Stimulated activated CD4-positive, alpha-beta T cell treated with anti-CD3 and anti-CD28 coated beads, TNF-alpha, amount 100 ng/mL, for 24 hours (primary cell): ENCODE results near the gene PPP2R2D.
"Not testable (repeated sequence)": the region's sequence is repeated elsewhere in the genome, so short reads cannot be mapped to it uniquely, and the experiment has no call there.

Source experiments
- DNase-seq, 3 experiments: peaks; one replicate each; pipeline ENCODE4 v3.0.0-alpha.2; 2020; ENCODE audit warnings: low read depth in 3 of 3

PPP2R2D gene

DNA sequence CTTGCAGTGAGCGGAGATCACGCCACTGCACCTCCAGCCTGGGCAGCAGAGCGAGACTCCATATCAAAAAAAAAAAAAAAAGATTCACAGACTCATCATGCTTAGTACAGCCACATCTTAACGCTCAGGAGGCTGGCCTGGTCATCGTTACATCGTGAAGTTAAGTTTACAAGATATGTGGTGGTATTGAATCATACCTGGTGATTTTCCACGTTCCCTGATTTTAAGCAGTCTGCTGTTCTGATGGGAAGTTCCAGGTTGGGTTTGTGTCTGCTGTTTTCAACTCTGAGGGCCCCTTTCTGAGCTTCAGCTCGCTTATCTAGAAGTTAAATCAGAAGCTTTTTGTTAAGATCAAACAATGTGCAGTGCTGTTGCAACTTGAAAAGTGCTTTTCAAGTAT lies 6.9 kb downstream of the PPP2R2D start:
- DNase-seq: no peak

- DNase-seq: no peak
These were observed 7.3 kb downstream of the PPP2R2D start for GRCh38 chr10:131908151-131908550.

DNA sequence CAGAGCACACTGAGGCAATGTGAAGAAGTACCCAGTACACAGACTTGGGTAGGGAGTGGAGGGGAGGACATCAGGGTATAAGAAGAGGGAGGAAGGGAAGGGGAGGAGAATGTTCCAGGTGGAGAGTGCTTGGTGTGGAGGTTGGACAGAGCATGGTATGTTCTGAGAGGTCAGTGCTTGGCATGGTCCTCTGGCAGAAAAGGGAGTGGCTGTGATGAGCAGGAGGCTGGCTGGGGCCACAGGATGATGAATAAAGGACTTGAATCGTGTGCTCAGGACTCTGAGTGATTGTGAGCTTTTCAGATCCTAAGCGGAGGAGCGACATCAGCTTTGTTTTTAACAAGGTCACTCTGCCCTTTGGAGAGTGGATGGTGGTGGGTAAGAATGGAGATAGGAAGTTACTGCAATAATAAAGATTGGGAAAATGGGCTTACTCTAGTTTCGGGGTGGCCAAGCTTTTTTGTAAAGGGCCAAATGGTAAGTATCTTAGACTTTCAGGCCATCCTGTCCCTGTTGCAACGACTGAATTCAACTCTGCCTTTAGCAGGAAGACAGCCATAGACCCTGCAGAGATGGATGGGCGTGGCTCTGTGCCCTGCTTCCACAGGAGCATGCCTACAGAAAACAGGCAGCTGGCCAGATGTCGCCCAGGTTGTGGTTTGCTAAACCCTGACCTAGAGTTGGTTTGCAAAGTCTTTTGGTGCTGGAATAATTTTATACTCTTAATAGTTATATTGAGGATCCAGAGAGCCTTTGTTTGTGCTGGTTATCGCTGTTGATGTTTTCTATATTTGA lies 8.4 kb downstream of the PPP2R2D start:
- no peak for DNase-seq

DNA sequence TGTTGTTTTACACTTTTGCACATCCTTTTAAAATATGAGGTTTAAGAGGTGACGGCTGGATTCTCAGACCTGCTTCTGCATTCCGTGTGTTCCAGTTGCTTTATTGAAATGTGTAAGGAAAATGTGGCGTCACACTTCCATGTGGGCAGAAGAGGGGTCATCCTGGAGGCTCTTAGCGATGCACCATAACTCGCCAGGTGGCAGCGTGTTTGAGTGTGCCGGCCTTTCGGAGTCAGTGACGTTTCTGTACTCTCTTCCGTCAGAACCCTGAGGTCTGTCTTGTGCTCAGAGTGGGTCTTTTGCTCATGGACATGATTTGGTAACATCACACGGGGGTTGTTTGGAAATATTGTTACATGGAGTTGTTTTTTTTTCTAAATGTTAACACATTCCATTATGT lies 9.1 kb downstream of the PPP2R2D start:
- DNase-seq: no peak

GRCh38 chr10:131910663-131911314 lies 10.0 kb downstream of the PPP2R2D start:
- DNase-seq: no peak

DNA sequence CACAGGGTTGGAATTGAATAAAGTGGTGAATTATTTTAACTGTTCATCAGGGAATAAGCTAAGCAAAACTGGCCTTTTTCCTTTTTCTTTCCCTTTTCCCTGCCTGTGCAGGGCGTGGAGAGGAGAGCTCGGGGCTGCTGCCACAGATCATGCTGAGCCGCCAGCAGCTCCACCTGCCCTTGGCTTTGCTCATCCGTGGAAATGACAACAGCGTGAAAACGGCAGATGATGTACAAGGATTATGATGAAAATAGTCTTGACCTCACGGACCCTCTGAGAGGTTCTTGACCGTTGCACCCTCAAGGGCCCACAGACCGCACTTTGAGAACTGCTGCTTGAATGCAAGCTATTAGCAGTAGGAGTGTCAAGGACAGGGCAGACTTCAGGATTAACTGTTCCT lies 10.6 kb downstream of the PPP2R2D start:
- no peak for DNase-seq

DNA sequence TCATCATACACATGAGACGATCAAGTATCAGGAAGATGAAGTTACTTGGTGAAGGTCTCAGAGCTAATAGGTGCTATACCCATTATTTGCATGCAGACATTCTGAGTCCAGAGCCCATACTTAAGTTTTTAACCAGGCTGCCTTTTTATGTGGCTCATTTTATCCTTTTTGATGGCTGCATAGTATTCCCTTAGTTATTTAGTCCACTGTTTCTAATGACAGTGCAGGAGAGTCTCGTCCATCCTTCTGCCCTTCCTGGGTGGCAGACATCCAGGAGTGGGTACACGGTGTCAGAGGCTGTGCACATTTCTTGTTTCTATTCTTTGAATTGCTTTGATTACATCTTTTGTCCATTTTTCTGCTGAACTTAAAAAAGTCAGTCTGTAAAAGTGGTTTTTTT lies 11.8 kb downstream of the PPP2R2D start:
- no peak for DNase-seq

GRCh38 chr10:131915484-131915883 lies 14.7 kb downstream of the PPP2R2D start:
- DNase-seq: no peak

- no peak for DNase-seq
These were observed 15.4 kb downstream of the PPP2R2D start for GRCh38 chr10:131915990-131916766.

GRCh38 chr10:131916767-131917160 lies 16.0 kb downstream of the PPP2R2D start:
- DNase-seq: not testable (repeated sequence)

GRCh38 chr10:131917496-131917895 lies 16.7 kb downstream of the PPP2R2D start:
- not testable (repeated sequence) for DNase-seq

DNA sequence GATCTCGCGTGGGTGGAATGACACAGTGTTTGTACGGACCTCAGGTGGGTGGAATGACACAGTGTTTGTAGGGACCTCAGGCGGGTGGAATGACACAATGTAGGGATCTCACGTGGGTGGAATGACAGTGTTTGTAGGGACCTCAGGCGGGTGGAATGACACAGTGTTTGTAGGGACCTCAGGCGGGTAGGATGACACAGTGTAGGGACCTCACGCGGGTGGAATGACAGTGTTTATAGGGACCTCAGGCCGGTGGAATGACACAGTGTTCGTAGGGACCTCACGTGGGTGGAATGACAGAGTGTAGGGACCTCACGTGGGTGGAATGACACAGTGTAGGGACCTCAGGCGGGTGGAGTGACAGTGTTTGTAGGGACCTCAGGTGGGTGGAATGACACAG lies 18.7 kb downstream of the PPP2R2D start:
- DNase-seq: not testable (repeated sequence)

DNA sequence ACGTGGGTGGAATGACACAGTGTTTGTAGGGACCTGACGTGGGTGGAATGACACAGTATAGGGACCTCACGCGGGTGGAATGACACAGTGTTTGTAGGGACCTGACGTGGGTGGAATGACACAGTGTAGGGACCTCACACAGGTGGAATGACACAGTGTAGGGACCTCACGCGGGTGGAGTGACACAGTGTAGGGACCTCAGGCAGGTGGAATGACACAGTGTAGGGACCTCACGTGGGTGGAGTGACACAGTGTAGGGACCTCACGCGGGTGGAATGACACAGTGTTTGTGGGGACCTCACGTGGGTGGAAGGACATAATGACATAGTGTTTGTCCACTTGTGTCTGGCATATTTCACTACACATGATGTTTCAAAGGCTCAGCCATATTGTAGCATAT lies 19.3 kb downstream of the PPP2R2D start:
- DNase-seq: no peak

DNA sequence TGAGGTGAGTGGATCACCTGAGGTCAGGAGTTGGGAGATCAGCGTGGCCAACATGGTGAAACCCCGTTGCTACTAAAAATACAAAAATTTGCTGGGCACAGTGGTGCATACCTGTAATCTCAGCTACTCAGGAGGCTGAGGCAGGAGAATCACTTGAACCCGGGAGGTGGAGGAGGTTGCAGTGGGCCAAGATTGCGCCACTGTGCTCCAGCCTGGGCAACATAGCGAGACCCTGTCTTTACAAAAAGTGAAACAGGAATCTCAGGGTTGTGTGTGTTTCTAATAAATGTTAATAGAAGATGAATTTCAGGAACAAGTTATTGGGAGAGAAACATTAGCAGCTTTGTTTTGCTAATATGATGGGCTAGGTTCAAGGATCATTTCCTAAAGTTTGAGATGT lies 19.9 kb downstream of the PPP2R2D start:
- DNase-seq: no peak

GRCh38 chr10:131921184-131921583 lies 20.4 kb downstream of the PPP2R2D start:
- DNase-seq: no peak

DNA sequence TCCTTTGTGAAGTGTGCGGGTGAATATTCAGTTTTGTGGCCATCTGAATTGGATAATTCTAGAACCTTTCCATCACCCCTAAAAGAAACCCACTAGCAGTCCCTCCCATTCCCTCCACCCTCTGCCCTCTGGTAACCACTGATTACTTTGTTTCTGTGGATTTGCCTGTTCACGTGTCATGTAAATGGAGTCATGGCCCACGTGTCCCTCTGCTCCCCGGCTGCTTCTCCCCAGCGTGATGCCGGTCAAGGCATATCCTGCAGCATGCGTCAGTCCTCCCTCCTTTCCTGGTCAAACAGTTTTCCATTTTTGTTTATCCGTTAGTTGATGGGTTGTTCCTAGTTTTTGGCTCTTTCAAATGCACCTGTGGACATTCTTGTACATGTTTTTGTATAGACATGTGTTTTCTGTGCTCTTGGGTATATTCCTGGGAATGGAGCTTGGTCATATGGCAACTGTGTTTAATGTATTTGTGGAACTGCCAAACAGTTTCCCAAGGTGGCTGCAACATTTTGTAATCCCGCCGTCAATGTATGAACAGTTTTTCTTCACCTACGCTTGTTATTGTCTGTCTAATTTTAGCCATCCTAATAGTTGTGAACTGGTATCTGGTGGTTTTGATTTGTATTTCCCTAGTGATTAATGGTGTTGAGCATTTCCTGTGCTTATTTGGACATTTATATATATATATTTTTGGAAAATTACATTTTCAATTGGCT lies 22.4 kb downstream of the PPP2R2D start:
- no peak for DNase-seq

DNA sequence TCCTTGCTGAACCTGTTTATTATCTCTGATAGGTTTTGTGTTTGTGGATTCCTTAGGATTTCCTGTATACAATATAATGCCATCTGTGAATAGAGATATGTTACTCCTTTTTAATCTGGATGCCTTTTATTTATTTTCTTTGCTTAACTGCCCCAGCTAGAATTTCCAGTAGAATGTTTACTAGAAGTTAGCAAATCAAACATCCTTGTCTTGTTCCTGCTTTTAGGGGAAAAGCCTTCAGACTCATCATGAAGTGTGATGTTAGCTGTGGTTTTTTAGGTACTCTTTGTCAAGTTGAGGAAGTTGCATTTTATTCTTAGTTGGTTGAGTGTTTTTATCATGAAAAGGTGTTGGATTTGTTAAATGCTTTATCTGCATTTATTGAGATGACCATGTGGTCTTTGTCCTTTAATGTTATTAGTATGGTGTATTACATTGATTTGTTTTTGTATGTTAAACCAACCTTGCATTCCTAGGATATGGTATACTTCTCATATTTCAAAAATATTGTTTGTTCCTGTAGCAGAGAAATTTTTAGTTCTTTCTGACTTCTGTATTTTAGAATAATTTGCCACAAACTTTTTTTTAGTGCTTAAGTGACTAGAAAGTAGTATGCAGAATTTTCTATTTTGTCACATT lies 24.3 kb downstream of the PPP2R2D start:
- no peak for DNase-seq

GRCh38 chr10:131925716-131926115 lies 24.9 kb downstream of the PPP2R2D start:
- DNase-seq: no peak

DNA sequence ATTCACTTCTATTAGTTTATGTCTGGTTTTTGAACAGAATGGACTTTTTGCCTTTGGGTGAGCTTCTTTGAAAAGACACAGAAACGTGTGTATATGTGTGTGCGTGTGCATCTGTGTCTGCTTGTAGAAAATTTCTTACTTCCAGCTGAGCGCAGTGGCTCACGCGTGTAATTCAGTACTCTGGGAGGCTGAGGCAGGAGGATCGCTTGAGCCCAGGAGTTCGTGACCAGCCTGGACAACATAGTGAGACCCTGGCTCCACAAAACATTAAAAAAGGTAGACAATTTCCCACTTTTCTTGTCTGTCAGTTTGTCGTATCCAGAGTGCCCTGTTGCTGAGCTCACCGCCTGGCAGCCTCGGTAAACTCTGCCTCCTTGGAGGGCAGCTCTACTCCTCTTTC lies 25.4 kb downstream of the PPP2R2D start:
- DNase-seq: no peak

DNA sequence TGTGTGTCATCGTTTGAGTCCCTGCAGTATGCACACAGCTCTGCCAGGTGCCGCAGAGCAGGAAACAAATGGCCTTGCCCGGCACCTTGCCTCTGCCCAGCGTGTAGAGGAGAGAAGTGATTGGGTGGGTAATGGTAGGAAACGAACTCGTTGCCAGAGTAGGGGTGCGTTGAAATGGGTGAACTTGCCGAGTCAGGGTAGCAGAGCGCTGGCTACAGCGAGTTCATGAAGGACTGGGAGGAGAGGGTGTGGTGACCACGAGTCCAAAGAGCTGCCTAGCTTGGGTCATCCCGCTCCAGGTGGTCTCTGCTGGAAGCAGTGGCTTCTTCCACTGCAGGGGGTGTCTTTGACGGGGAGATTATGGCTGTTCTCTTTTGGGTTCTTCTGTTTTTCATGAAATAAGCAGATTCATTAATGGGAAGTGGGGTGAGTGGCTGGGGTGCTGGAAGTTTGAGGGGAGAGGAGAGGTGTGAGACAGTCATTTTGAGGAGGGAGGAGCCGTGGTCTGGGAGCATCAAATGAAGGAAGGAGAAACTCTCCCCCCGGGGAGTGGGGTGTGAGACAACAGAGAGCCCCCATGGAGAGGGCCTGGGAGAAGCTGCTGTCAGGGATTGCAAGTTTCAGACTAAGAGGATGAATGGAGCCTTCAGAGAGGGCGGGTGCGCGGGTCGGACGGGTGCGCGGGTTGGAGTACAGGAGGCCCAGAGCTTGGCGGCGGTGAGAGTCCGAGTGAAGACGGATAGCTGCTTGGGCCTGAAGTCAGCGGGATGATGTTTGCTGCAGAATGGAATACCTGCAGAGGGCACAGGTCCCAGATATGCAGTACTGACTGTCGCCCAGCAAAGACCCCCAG lies 26.2 kb downstream of the PPP2R2D start:
- no peak for DNase-seq
